Measurements from ENCODE around the gene C16orf89.
A peak's percentile ranks its signal among the peaks of the same experiment; 100 is the strongest.
"Not testable (repeated sequence)": the region's sequence is repeated elsewhere in the genome, so short reads cannot be mapped to it uniquely, and the experiment has no call there.

C16orf89 gene

DNA sequence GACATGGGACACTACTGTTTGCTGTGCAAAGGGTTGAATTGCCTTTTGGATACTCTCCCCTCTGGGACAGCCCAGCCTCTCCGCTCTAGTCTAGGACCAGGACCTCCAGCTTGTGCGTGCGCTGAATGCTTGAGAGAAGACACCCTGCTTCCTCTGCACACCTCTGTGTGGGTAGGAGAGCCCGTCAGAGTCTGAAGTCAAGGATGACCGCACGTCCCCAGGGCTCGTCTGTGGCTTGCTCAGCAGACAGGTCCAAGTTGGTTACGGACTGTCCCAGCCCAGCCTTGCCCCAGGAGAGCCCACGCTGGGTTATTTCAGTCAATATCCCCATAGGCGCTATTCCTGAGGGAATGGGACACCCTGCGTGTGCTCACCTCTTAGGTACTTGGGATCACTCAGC lies 3.7 kb downstream of the C16orf89 start:
- no peak for DNase-seq (ENCODE audit: low read depth in 3 of 3, low spot score in 1 of 3)

DNA sequence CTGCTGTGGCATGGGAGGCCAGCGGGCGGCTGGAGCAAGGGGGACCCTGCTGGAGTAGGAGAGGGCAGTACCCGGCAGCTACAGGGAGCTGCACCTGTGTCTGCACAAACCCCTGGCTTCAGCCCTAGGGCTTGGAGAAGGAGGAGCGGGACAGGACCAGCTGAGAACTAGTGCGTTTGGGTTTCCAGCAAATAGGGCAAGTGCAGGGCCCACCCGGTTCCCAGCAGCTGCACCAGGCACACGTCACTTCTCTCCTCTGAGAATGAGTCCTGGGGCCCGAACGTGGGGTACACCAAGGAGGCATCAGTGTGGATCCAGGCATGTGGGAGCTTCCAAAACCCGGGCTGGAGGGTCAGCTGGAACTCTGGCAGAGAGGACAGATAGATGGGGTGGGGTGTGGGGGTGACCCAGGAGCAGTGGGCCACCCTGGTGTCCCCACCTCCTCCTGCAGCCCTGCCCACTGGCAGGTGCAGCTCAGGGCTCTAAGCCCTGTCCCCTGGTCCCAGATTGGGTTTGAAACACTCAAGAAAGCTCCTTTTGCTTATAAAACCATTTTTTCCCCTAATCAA lies 5.6 kb downstream of the C16orf89 start:
- DNase-seq (ENCODE audit: low read depth in 3 of 3, low spot score in 1 of 3): no peak

- DNase-seq (ENCODE audit: low read depth in 3 of 3, low spot score in 1 of 3): no peak
Observed at GRCh38 chr16:5059386-5060072, 6.2 kb downstream of the C16orf89 start.

DNA sequence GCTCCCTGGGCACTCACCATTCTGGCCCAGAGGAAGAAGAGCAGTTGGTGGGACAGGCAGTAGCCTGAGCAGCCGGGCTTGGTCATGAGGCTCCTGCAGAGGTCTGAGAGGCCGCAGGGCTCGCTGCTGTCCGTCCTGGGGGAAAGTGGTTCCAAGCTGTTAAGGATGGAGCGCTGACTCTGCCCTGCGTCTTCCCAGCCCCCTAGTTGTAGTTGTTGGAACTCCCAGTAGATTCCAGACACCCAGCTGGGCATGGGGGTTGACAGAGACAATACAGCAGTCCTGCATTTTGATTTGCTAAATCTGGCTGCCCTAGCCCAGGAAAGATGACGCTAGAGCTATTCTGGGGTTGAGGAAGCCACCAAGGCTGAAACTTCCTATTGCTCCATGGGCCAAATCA lies 7.3 kb downstream of the C16orf89 start:
- no peak for DNase-seq (ENCODE audit: low read depth in 3 of 3, low spot score in 1 of 3)

DNA sequence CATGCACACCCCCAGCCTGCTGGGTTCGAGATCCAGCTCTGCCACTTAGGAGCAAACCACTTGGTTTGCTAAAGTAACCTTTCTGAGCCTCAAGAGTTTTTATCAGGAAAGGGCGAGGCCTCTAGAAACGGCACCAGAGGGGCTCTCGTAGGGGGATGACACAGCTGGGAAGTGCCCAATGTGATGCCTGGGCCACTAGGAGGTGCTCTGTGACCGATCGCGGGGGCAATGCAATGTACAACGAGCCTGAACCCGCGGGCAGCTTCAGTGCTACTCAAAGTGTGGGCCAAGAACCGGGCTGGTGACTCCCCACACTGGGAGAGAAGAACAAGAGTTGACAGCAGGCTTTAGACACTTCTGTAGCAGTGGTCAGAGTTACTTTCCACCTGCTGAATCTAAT lies 9.4 kb downstream of the C16orf89 start:
- no peak for DNase-seq (ENCODE audit: low read depth in 3 of 3, low spot score in 1 of 3)

GRCh38 chr16:5054876-5055865 lies 10.6 kb downstream of the C16orf89 start:
- no peak for DNase-seq (ENCODE audit: low read depth in 3 of 3, low spot score in 1 of 3)

DNA sequence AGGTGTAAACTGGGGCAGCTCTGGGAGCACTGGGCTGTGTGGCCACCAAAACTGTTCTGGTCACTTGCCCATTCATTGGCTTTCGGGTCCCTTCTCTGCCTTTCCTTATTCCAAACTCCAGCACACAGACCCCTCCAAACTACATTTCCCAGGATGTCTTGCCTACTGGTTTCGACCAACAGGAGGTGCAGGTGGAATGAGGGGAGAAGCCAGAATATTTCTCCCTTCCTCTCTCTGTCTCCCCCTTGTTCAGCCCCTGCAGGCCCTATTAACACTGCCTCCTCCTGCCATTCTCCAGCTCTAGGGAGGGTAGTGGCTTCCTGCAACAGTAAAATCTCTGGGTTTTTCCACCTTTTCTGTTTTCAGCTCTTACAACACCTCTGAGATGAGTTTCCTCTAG lies 18.8 kb downstream of the C16orf89 start:
- no peak for DNase-seq (ENCODE audit: low read depth in 3 of 3, low spot score in 1 of 3)

DNA sequence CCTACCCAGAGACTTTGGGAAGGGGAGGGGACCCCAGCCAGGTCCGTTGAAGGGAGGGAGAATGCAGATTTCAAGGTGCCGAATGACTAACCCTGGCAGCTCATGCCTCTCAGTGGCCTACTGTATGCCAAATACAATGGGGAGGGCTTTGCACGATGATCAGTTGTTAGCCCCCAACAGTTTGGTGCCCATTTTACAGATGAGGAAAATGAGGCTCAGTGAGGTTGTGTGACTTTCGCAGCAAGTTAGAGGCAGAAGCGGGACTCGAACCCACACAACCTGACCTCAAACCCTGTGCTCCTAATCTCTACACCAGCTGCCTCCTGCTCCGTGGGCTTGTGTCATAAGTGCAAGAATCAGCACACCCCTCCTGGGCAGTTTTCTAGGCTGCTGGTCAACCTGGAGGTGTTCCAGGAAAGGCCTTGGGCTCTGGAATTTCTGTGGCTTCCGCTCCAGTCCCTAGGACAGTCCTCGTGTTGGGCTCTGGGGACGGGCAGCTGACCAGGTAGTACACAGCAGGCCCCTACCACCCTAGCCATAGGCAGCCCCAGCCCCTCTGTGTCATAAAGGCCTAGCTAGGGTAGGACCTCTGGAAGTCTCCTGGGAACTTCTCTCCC lies 20.1 kb downstream of the C16orf89 start:
- no peak for DNase-seq (ENCODE audit: low read depth in 3 of 3, low spot score in 1 of 3)

DNA sequence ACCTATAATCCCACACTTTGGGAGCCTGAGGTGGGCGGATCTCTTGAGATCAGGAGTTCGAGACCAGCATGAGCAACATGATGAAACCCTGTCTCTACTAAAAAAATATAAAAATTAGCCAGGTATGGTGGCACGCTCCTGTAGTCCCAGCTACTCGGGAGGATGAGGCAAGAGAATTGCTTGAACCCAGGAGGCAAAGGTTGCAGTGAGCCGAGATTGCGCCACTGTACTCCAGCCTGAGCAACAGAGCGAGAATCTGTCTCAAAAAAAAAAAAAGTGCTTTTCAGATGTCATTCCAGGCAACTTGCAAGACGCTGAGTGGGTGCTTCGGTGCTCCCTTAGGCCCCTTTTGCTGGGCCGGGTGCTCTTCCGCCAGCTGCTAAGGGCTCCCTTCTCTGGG lies 21.2 kb downstream of the C16orf89 start:
- not testable (repeated sequence) for DNase-seq (ENCODE audit: low read depth in 3 of 3, low spot score in 1 of 3)

DNA sequence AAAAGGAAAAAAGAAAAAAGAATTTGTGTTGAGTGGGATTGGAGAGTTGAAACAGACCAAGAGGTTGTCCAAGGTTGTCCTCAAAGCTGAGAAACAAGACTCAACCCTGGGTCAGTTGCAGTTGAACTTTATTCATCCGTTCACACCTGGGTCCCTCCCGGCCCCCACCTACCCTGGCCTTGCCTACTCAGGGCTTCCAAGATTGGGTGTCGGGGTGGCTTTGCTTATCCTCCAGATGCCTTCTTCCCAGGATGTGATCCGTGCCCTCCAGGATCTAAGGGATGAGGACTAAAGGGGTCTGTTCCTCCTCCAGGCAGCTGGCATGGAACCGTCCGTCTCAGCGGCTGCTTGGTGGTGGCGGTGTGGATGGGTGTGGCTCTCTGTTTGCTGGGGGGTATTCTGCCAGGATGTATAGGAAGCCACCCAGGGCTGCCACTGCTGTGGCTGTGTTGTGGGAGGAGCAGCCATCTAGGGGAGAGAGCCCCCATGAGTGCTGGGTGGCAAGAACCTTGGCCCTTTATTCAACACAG lies 21.7 kb downstream of the C16orf89 start:
- DNase-seq (ENCODE audit: low read depth in 3 of 3, low spot score in 1 of 3): no peak

- no peak for DNase-seq (ENCODE audit: low read depth in 3 of 3, low spot score in 1 of 3)
Observed at GRCh38 chr16:5042574-5043171, 23.1 kb downstream of the C16orf89 start.

GRCh38 chr16:5041600-5042133 lies 24.1 kb downstream of the C16orf89 start:
- DNase-seq (ENCODE audit: low read depth in 3 of 3, low spot score in 1 of 3): no peak

DNA sequence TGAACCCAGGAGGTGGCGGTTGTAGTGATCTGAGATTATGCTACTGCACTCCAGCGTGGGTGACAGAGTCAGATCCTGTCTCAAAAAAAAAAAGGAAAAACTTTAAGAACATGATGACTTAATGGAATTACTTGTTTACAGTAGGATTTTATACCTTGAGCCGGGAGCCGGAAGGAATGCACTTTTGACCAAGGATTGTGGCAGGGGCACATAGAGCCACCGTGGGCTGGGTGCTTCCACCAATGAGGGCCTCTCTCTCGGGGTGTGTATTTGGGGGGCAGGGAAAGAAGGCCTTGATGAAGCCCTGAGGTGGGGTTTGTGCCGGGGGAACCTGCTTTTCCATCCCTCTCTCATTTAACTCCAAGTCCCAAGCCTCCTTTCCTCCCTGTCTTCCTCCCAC lies 25.3 kb downstream of the C16orf89 start:
- no peak for DNase-seq (ENCODE audit: low read depth in 3 of 3, low spot score in 1 of 3)

GRCh38 chr16:5036228-5037156 lies 29.3 kb downstream of the C16orf89 start:
- no peak for DNase-seq (ENCODE audit: low read depth in 3 of 3, low spot score in 1 of 3)

GRCh38 chr16:5035909-5036227 lies 29.9 kb downstream of the C16orf89 start:
- no peak for DNase-seq (ENCODE audit: low read depth in 3 of 3, low spot score in 1 of 3)

- no peak for DNase-seq (ENCODE audit: low read depth in 3 of 3, low spot score in 1 of 3)
Observed at GRCh38 chr16:5034167-5034523, 31.6 kb downstream of the C16orf89 start.

DNA sequence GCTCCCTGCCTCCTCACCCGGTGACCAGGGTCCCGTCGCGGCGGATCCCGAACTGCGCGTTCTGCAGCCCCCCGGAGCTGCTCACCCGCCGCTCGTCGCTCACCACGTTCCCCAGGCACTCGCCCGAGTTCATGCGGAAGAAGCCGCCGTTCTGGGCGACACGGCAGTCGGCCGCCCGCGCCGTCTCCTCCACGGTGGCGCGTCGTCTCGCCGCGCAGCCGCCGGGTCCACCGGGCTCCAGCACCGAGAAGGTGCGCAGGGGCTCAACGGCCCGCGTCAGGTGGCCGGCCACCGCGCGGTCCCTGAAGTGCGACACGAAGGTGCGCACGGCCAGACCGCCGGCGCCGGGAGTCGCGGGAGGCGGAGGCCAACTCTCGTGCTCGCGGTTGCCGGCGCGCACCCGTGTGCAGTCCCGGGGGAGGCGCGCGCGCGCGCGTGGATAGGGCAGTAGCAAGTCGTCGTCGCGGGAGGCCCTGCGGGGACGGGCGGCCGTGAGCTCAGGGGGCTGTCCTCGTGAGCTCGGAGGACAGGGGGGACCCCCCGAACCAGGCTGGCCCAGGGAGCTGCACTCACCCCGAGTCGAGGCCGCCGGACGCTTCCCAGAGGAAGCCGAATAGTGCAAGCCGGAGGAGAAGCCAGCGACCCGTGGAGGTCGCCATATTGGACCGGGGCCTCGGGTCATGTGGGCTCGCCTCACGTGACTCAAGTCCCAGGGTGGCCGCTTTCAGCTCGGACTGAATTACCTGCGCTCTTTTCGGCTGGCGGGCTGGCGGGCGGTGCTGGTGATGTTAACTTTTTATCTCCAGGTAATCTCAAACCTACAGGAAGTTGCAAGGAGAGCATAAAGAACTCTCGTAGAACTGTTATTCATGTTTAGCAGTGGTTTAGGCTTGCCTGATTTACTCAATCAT lies 32.2 kb downstream of the C16orf89 start, which contains the start of gene NAGPA:
NAGPA (minus strand) TSS at position 680 of the 911 bp plus-strand sequence; CDS start at position 659, 21 bp downstream.
- peak; percentile 54 to 69 (median 57) for DNase-seq (ENCODE audit: low read depth in 3 of 3, low spot score in 1 of 3)

- no peak for DNase-seq (ENCODE audit: low read depth in 3 of 3, low spot score in 1 of 3)
Observed at GRCh38 chr16:5032748-5033167, 33.0 kb downstream of the C16orf89 start.

Data from stimulated activated CD4-positive, alpha-beta T cell treated with anti-CD3 and anti-CD28 coated beads, TNF-alpha, amount 100 ng/mL, for 1 hour (primary cell).